Vagina (tissue), 2 donors: ENCODE measurements around the gene LIMA1. TPM values are rescaled to one million over a fixed set of nuclear protein-coding genes. Genes with fewer than 3 reads are reported as not detected.
A peak's percentile ranks its signal among the peaks of the same experiment; 100 is the strongest.

ENCODE experiments used
- DNase-seq, 2 donors: peaks; one replicate each; pipeline ENCODE4 v3.0.0-alpha.2; 2017; ENCODE audit errors: extremely low spot score in 2 of 2
- H3K27ac ChIP-seq: fragments of 200-600 bp; sonication (generic); one replicate; pipeline ENCODE4 v1.5.1; 2019
- H3K27me3 ChIP-seq: fragments of 200-600 bp; sonication (generic); one replicate; pipeline ENCODE4 v1.5.1; 2019
- H3K36me3 ChIP-seq, 2 donors: fragments of 200-600 bp; sonication (generic); one replicate each; pipeline ENCODE4 v1.5.1; 2017 to 2019
- H3K4me1 ChIP-seq: fragments of 200-600 bp; sonication (generic); one replicate; pipeline ENCODE4 v1.5.1; 2019
- H3K4me3 ChIP-seq, 2 donors: fragments of 200-600 bp; sonication (generic); 1 replicate in 1 of 2; 2 replicates in 1 of 2; pipeline ENCODE4 v1.5.1; 2016 to 2019
- H3K9me3 ChIP-seq: fragments of 200-600 bp; sonication (generic); one replicate; pipeline ENCODE4 v1.5.1; 2019
- CTCF ChIP-seq, 3 experiments: fragments of 450-650 bp in 2 of 3; fragments of 200-600 bp in 1 of 3; sonication (generic) in 1 of 3; IDR thresholded peaks; one replicate each; pipeline ENCODE4 v1.5.1; 2017 to 2019; ENCODE audit warnings: antibody characterized with exemption in 3 of 3, mild to moderate bottlenecking in 2 of 3, moderate library complexity in 2 of 3
- POLR2A ChIP-seq, 2 donors: fragments of 450-650 bp; IDR thresholded peaks; one replicate each; pipeline ENCODE4 v1.6.1; 2017; ENCODE audit warnings: antibody characterized with exemption in 2 of 2, mild to moderate bottlenecking in 2 of 2, moderate library complexity in 2 of 2
- POLR2AphosphoS5 ChIP-seq, 2 donors: sonication (generic); formaldehyde crosslinking; IDR thresholded peaks; one replicate each; pipeline ENCODE4 v1.9.0; 2017; ENCODE audit warnings: antibody characterized with exemption in 2 of 2, mild to moderate bottlenecking in 2 of 2, low read depth in 1 of 2; ENCODE audit not compliant: insufficient read depth in 1 of 2
- intact Hi-C: fragments of 100-400 bp; cut with DNase I; formaldehyde crosslinking; loops from one replicate; pipeline ENCODE4 v1.15.1; 2023
- total RNA-seq: library from RNA; depleted of rRNA; stranded (reverse); fragments of >200 nt; gene quantifications from one replicate; pipeline ENCODE4 v1.2.3, GENCODE V29; 2016

Gene LIMA1
- total RNA-seq, 1 donor from 2014 or later, result 99.2 TPM

GRCh38 chr12:50258167-50258551 is 25.2 kb downstream of the LIMA1 start:
- Histone ChIP-seq H3K9me3 (no peaks in the 10 kb centered on the region), H3K27ac (peak overlapping the region; percentile 82), H3K4me3 (no peak overlapping the region), H3K4me1 (peaks cover 38% of the 10 kb centered on the region), H3K27me3 (no peaks in the 10 kb centered on the region), H3K36me3 (no peaks in the 10 kb centered on the region)
- no peak for TF ChIP-seq POLR2A (IDR thresholded peaks at IDR 0.05)
- no peak for TF ChIP-seq CTCF (IDR thresholded peaks at IDR 0.05)
- TF ChIP-seq POLR2AphosphoS5 (IDR thresholded peaks at IDR 0.05; ENCODE audit: insufficient read depth in 1 of 2, low read depth in 1 of 2), result no peak
- intact Hi-C loops, result no loop called here
- DNase-seq, result no peak

GRCh38 chr12:50257236-50258166 is 25.8 kb downstream of the LIMA1 start:
- no peak overlapping the region for H3K4me3 ChIP-seq
- no peaks in the 10 kb centered on the region for H3K36me3 ChIP-seq
- TF ChIP-seq CTCF (IDR thresholded peaks at IDR 0.05) (no peak), POLR2AphosphoS5 (IDR thresholded peaks at IDR 0.05; ENCODE audit: insufficient read depth in 1 of 2, low read depth in 1 of 2) (peak in 1 of 2 donors; percentile 86), POLR2A (IDR thresholded peaks at IDR 0.05) (no peak)
- no peak for DNase-seq
- intact Hi-C loops, result no loop called here
- H3K27me3 ChIP-seq, result no peaks in the 10 kb centered on the region
- peak overlapping the region; percentile 82 for H3K27ac ChIP-seq
- H3K9me3 ChIP-seq, result no peaks in the 10 kb centered on the region
- peaks cover 38% of the 10 kb centered on the region for H3K4me1 ChIP-seq

- H3K4me1 ChIP-seq, result peaks cover 38% of the 10 kb centered on the region
Observed at GRCh38 chr12:50256761-50257160, 26.6 kb downstream of the LIMA1 start.

GRCh38 chr12:50252977-50253602 is 30.2 kb downstream of the LIMA1 start:
- H3K4me1 ChIP-seq, result peaks cover 18% of the 10 kb centered on the region
- no peak overlapping the region for H3K27ac ChIP-seq
- intact Hi-C loops, result no loop called here
- no peak for TF ChIP-seq POLR2AphosphoS5 (IDR thresholded peaks at IDR 0.05; ENCODE audit: insufficient read depth in 1 of 2, low read depth in 1 of 2)
- TF ChIP-seq CTCF (IDR thresholded peaks at IDR 0.05), result no peak
- TF ChIP-seq POLR2A (IDR thresholded peaks at IDR 0.05), result no peak
- no peaks in the 10 kb centered on the region for H3K9me3 ChIP-seq
- H3K36me3 ChIP-seq, result no peaks in the 10 kb centered on the region
- no peak for DNase-seq
- H3K27me3 ChIP-seq, result no peaks in the 10 kb centered on the region
- H3K4me3 ChIP-seq, result no peak overlapping the region

More at GRCh38 chr12:50256761-50257160, 26.6 kb downstream of the LIMA1 start:
- no peak for TF ChIP-seq POLR2A (IDR thresholded peaks at IDR 0.05)
- no peak for TF ChIP-seq POLR2AphosphoS5 (IDR thresholded peaks at IDR 0.05; ENCODE audit: insufficient read depth in 1 of 2, low read depth in 1 of 2)
- TF ChIP-seq CTCF (IDR thresholded peaks at IDR 0.05), result no peak
- peak overlapping the region; percentile 82 for H3K27ac ChIP-seq
- H3K27me3 ChIP-seq, result no peaks in the 10 kb centered on the region
- intact Hi-C loops, result no loop called here
- no peak overlapping the region for H3K4me3 ChIP-seq
- no peak for DNase-seq
- no peaks in the 10 kb centered on the region for H3K36me3 ChIP-seq
- no peaks in the 10 kb centered on the region for H3K9me3 ChIP-seq
